HEK293T (cell line): ENCODE measurements around the gene PKNOX2.

Experiments
- BHLHE40 ChIP-seq: fragments of 450-650 bp; IDR thresholded peaks from 2 replicates; pipeline ENCODE4 v1.6.1; 2016; ENCODE audit warnings: mild to moderate bottlenecking, moderate library complexity, borderline replicate concordance
- CTBP1 ChIP-seq: fragments of 450-650 bp; IDR thresholded peaks from 2 replicates; pipeline ENCODE4 v1.6.1; 2016; ENCODE audit warnings: borderline replicate concordance
- FOXK2 ChIP-seq: fragments of 450-650 bp; IDR thresholded peaks from 2 replicates; pipeline ENCODE4 v1.6.1; 2016; ENCODE audit warnings: mild to moderate bottlenecking
- SUZ12 ChIP-seq: fragments of 450-650 bp; IDR thresholded peaks from 2 replicates; pipeline ENCODE4 v1.6.1; 2016; ENCODE audit warnings: mild to moderate bottlenecking
- TF ChIP-seq, protein P1 (sequence below): fragments of 450-650 bp; IDR thresholded peaks from 2 replicates; pipeline ENCODE4 v1.6.1; 2016

- no peak for TF ChIP-seq SUZ12
- no peak for TF ChIP-seq CTBP1
- no peak for TF ChIP-seq BHLHE40
- no peak for TF ChIP-seq FOXK2
- TF ChIP-seq, protein P1, sequence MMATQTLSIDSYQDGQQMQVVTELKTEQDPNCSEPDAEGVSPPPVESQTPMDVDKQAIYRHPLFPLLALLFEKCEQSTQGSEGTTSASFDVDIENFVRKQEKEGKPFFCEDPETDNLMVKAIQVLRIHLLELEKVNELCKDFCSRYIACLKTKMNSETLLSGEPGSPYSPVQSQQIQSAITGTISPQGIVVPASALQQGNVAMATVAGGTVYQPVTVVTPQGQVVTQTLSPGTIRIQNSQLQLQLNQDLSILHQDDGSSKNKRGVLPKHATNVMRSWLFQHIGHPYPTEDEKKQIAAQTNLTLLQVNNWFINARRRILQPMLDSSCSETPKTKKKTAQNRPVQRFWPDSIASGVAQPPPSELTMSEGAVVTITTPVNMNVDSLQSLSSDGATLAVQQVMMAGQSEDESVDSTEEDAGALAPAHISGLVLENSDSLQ: no peak
These were observed 163.7 kb downstream of the PKNOX2 start for GRCh38 chr11:125328225-125328580.
